SJSA1 (cell line): ENCODE results near the gene RIT1. TPM values are rescaled to one million over a fixed set of nuclear protein-coding genes. Genes with fewer than 3 reads are reported as not detected.

Source experiments
- DNase-seq, 2 experiments: peaks; one replicate each; pipeline ENCODE4 v3.0.0-alpha.2; 2015 to 2020; ENCODE audit warnings: low spot score in 2 of 2, low read depth in 1 of 2
- H3K27ac ChIP-seq: fragments of 250-450 bp; sonication (Bioruptor Pico); 2 replicates; pipeline ENCODE4 v1.5.1; 2020; ENCODE audit warnings: mild to moderate bottlenecking, moderate library complexity
- H3K27me3 ChIP-seq: fragments of 250-450 bp; sonication (Bioruptor Pico); replicated peaks from 2 replicates; pipeline ENCODE4 v1.5.1; 2020; ENCODE audit warnings: mild to moderate bottlenecking, moderate library complexity
- H3K36me3 ChIP-seq: fragments of 250-450 bp; sonication (Bioruptor Pico); 2 replicates; pipeline ENCODE4 v1.5.1; 2020; ENCODE audit warnings: mild to moderate bottlenecking
- H3K4me1 ChIP-seq: fragments of 250-450 bp; sonication (Bioruptor Pico); replicated peaks from 2 replicates; pipeline ENCODE4 v1.6.1; 2021; ENCODE audit warnings: mild to moderate bottlenecking
- H3K4me3 ChIP-seq: fragments of 250-450 bp; sonication (Bioruptor Pico); 2 replicates; pipeline ENCODE4 v1.5.1; 2020; ENCODE audit warnings: mild to moderate bottlenecking
- H3K9me3 ChIP-seq: fragments of 250-450 bp; sonication (Bioruptor Pico); replicated peaks from 2 replicates; pipeline ENCODE4 v1.5.1; 2020; ENCODE audit warnings: mild to moderate bottlenecking
- total RNA-seq: library from RNA; depleted of rRNA; stranded (reverse); fragments of >200 nt; shearing (Covaris generic); gene quantifications from 2 replicates; pipeline ENCODE4 v1.2.3, GENCODE V29; 2014; rRNA removed

The RIT1 gene, protein sequence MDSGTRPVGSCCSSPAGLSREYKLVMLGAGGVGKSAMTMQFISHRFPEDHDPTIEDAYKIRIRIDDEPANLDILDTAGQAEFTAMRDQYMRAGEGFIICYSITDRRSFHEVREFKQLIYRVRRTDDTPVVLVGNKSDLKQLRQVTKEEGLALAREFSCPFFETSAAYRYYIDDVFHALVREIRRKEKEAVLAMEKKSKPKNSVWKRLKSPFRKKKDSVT
- 47.4 and 73.8 TPM in 2 replicates for total RNA-seq

DNA sequence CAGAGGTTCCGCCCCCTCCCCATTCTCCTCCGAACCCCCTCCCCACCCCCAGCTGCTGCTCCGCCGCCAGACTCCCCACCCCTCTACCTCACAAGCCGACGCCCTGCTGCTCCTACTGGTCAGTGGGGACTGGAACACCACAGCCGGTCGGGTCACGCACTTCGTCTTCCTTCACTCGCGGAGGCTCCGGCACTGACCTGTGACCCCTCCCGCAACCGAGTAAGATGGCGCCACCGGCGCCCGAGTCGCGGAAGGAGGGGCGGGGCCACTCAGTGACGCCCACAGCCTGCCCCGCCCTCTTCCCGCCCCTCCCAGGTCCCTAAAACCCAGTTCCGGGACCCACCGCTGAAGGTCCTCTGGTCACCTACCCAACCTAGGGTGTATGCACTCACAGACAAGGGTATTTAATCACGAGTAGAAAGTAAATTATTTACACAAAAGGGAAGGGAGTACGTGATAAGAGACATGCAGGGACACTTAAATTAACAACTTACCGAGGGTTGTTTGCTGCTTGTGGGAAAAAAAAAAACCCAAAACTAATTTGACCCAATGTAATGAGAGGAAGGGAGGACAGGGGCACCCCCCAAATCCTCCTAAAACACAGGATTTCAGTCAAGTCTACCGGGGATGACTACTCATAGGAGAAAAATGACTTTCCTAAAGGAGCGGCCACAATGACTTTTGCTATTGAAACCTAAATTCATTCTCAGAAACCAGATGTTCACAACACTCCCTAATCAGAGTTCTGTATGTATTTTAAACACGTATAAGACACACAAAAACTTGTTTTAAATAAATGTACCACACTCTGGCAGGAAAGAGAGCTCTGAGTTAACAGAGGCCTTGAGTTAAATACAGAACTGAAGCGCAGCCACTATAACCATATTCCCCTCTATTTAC is at the start of gene RIT1:
Gene RIT1 (minus strand): TSS at position 194 of the 900 bp plus-strand sequence. CDS start 588 bp downstream, outside the sequence.
- H3K36me3 ChIP-seq, result peaks cover 87% of the 10 kb centered on the region
- peak within 1 kb of the TSS; percentile 64 for H3K27ac ChIP-seq
- peaks cover 22% of the 10 kb centered on the region for H3K4me1 ChIP-seq
- H3K4me3 ChIP-seq, result peak within 1 kb of the TSS; percentile 46
- no peaks in the 10 kb centered on the region for H3K27me3 ChIP-seq
- no peaks in the 10 kb centered on the region for H3K9me3 ChIP-seq
- peak; percentile 86 to 89 for DNase-seq

DNA sequence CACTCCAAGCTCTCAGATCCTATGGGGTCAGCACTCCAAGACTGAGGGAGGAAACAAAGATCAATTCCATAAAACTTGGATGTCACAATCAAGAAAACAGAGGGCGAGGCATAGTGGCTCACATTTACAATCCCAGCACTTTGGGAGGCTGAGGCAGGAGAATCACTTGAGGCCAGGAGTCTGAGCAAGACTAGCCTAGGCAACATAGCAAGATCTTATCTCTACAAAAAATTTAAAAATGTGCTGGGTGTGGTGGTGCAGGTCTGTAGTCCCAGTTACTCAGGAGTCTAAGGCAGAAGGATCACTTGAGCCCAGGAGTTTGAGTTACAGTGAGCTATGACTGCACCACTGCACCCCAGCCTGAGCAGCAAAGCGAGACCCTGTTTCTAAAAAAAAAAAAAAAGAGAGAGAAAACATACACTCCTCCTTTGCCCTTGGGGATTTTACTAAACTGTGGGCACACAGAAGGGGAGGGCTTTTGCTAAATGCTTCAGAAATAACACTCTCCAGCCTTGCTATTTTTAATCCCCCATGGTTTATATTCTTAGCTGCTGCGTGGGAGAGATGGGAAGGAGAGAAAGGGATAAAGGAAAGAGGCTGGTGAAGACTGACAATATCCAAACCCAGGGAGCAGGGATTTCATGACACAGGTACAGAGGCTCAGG is 49.1 kb upstream of the RIT1 start:
- H3K36me3 ChIP-seq, result peaks cover 94% of the 10 kb centered on the region
- no peak overlapping the region for H3K27ac ChIP-seq
- no peak overlapping the region for H3K4me3 ChIP-seq
- DNase-seq, result no peak
- no peaks in the 10 kb centered on the region for H3K9me3 ChIP-seq
- H3K4me1 ChIP-seq, result peaks cover 17% of the 10 kb centered on the region
- no peaks in the 10 kb centered on the region for H3K27me3 ChIP-seq

DNA sequence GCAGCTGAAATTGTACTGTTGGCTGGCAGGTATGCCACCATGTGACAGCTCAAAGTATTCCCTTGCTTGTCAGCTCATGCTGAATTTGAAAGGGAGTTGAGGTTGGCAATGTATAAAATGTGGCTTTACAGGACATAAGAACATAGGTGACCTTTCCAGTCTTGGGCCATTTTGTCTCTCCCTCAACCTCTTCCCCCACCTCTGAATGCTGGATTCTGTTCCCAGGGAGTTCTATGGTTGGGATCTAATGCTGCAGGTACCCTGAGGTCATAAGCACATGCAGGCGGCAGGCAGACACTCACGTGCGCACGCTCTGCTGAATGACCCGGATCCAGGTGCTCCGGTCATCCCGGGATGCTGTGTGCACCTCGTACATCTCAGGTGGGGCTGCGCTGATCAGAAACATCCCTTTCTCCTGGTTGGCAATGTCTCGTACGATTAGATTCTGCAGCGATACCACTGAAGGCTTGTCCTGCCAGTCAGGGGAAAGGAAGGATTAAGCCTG is 46.3 kb upstream of the RIT1 start:
- H3K4me3 ChIP-seq, result no peak overlapping the region
- H3K4me1 ChIP-seq, result peaks cover 11% of the 10 kb centered on the region
- peaks cover 97% of the 10 kb centered on the region for H3K36me3 ChIP-seq
- H3K27me3 ChIP-seq, result no peaks in the 10 kb centered on the region
- H3K9me3 ChIP-seq, result no peaks in the 10 kb centered on the region
- DNase-seq, result no peak
- no peak overlapping the region for H3K27ac ChIP-seq

DNA sequence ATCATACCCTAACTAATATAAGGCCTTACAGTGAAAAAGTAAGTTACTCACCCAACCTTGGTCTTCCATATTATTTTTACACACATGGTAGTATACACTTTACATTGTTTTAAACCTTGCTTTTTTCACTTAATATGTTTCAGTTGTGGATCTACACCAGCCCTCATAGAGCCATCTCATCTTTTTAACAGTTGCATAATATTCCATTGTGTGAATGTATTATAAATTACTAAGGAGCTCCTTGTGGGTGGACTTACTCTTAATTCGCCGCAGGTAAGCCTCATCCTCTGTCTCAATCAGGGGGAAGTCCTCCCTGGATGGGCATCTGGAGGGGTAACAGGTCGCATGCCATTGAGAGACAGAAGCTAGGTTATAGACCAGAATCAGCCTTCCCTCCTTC is 43.5 kb upstream of the RIT1 start:
- H3K27me3 ChIP-seq, result no peaks in the 10 kb centered on the region
- H3K27ac ChIP-seq, result no peak overlapping the region
- no peak for DNase-seq
- H3K9me3 ChIP-seq, result no peaks in the 10 kb centered on the region
- no peaks in the 10 kb centered on the region for H3K4me1 ChIP-seq
- peaks cover 96% of the 10 kb centered on the region for H3K36me3 ChIP-seq
- H3K4me3 ChIP-seq, result no peak overlapping the region

DNA sequence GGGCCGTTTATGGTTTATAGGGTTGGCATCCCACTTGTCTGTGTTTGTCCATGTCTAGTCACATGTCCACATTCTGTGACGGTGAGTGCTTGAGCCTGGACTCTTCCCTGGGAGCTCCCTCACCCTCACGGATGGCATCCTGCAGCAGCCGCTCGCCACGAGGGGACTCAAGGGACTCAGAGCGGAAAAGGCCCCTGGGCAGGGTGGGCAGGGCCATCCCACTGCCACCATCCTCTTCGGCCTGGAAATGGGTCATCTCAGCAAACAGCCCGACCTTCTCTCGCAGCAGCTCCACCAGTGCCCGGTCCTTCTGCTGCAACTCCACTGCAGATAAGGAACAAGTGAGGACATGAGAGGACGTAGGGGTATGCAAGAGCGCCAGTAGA is 41.3 kb upstream of the RIT1 start:
- Histone ChIP-seq H3K4me3 (no peak overlapping the region), H3K36me3 (peaks cover 92% of the 10 kb centered on the region), H3K27ac (no peak overlapping the region), H3K4me1 (no peaks in the 10 kb centered on the region), H3K9me3 (no peaks in the 10 kb centered on the region), H3K27me3 (no peaks in the 10 kb centered on the region)
- DNase-seq, result no peak

DNA sequence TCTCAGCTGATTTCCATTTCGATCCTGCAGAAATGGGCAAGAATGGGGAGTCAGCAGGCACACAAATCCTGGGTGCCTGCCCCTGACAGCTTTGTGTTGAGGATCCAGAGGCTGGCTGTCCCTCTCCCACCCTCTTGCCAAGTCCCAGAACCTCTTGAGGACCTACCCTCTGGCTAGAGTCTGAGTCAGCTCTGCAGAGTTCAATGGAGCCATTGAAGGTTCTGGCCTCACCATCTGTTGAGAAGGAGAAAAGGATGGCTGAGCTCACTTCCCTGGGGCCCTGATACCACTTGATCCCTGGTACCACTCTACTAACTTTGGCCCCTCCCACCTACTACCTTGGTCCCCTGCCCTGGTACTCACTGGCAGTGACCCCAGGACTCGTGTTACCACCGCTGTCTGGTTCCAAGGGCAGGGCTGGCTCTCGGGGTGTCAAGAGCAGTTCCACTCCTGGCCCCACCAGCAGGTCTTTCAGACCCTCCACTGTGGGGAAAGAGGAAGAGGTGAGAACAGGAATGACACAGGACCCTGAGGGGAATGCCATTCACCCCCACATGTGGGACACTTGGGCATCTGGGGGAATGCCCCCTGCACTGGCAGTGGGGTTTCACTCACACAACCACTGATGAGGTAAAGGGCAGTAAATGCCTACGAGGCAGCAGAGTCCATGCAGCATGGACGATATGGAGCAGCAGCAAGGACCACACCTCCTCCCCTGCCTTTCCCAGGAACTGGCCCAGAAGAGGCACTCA is 40.8 kb upstream of the RIT1 start:
- Histone ChIP-seq H3K4me1 (no peaks in the 10 kb centered on the region), H3K27ac (no peak overlapping the region), H3K9me3 (no peaks in the 10 kb centered on the region), H3K27me3 (no peaks in the 10 kb centered on the region), H3K4me3 (no peak overlapping the region), H3K36me3 (peaks cover 92% of the 10 kb centered on the region)
- no peak for DNase-seq

DNA sequence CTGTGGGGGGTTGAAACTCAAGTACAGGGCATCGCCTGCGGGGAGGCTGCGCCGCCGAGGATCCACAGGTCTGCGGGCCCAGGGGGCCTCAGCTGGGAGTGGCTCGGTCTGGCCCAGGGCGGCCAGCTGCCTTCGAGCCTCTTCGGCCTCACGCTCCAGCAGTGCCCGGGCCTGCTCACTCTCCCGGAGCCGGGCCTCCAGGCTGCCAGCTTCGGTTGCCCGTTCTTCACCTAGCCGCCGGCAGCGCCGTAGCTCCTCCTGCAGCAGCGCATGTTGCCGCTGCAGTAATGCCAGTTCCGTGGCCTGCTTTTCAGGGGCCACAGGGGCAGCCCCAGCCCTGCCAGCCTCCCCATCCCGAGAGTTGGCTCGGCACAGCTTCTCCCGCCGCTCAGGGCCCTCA is 39.7 kb upstream of the RIT1 start:
- Histone ChIP-seq H3K4me3 (no peak overlapping the region), H3K36me3 (peaks cover 93% of the 10 kb centered on the region), H3K9me3 (no peaks in the 10 kb centered on the region), H3K4me1 (no peaks in the 10 kb centered on the region), H3K27me3 (no peaks in the 10 kb centered on the region), H3K27ac (no peak overlapping the region)
- no peak for DNase-seq

DNA sequence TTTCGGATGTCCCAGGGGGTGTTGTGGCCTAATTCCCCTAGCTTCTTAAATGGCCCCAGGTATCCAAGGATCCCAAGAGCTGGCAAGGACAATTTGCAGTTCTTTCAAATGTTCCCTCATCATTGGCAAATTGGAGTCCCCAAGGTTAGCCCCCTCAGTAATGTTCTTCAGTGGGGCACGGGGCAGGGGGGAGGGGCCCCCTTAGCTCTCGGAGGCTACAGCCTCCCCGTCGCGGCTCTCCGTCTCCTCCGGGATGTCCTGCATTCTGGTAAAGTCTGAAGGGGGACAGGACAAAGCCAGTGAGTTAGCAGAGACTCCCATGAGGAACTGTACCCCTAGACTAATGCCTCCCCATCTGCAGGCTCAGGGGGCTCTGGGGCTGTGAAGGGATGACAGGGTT is 36.6 kb upstream of the RIT1 start:
- Histone ChIP-seq H3K27me3 (no peaks in the 10 kb centered on the region), H3K36me3 (peaks cover 65% of the 10 kb centered on the region), H3K9me3 (no peaks in the 10 kb centered on the region), H3K4me1 (no peaks in the 10 kb centered on the region), H3K4me3 (no peak overlapping the region), H3K27ac (no peak overlapping the region)
- DNase-seq, result no peak

DNA sequence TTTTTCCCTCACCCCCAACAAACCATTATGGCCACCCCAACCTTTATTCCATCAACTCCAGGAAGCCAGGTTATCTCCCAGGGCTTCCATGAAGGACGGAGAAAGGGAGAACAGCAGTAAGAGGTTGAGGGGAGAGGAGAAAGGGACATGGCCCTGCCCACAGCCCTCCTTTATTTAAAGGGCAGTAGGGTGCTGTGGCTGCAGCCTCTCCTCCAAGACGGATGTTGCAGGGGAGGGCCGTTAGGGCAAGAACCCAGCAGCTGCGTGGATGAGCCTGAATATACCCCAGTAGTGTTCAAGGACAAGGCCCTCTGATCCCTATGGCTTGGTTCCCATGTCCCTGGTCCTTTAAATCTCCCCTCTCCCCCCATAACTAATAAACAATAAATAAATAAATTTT is 36.1 kb upstream of the RIT1 start:
- Histone ChIP-seq H3K27me3 (no peaks in the 10 kb centered on the region), H3K9me3 (no peaks in the 10 kb centered on the region), H3K4me3 (no peak overlapping the region), H3K36me3 (peaks cover 61% of the 10 kb centered on the region), H3K4me1 (no peaks in the 10 kb centered on the region), H3K27ac (no peak overlapping the region)
- DNase-seq, result no peak

DNA sequence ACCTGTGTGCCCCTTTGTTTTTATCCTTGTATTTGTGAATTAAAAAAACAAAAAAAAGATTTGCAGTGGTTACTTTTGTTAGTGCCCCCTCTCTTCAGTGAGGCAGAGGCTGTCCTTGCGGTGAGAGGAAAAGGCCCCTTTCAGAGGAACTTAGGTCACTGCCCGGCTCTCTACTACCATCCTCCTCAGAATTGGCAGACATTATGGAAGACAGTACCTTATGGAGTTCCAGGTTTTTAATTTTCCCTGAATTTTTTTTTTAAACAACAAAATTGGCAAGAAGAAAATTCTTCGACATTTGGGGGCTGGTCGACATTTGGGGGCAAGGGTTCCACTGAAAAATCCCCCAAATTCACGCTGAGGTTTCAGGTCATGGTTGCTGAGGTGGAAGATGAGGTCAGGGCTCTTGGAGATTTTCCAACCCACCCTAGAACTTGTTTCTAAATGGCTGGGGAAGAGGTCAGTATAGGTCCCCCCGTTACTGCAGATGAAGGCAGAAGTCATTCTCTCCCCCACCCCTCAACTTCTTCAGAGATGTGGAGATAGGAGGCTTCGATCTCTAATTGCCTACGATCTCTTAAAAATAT is 35.6 kb upstream of the RIT1 start:
- Histone ChIP-seq H3K4me3 (no peak overlapping the region), H3K9me3 (no peaks in the 10 kb centered on the region), H3K36me3 (peaks cover 55% of the 10 kb centered on the region), H3K4me1 (no peaks in the 10 kb centered on the region; the same call in 1 of the 2 replicates), H3K27ac (no peak overlapping the region), H3K27me3 (no peaks in the 10 kb centered on the region)
- no peak for DNase-seq

DNA sequence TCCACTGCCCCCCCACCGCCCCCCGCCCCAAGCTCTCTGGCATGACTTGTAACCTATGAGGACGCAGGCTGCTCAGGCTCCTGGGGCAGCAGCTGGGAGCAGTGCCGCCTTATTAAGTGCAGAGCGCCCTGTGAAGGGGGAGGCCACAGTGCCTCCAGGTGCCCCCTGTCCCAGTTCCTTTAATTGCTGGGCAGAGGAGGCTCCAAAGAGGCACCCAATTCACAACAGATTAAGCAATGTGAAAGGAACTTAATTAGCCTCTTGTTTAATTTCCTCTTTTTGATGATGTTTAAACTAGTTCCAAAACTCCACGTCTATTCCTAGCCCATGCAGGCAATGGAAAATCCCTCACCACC is 33.3 kb upstream of the RIT1 start:
- no peak overlapping the region for H3K4me3 ChIP-seq
- H3K9me3 ChIP-seq, result no peaks in the 10 kb centered on the region
- peaks cover 15% of the 10 kb centered on the region for H3K4me1 ChIP-seq
- DNase-seq, result no peak
- H3K36me3 ChIP-seq, result peaks cover 34% of the 10 kb centered on the region
- H3K27ac ChIP-seq, result no peak overlapping the region
- no peaks in the 10 kb centered on the region for H3K27me3 ChIP-seq

DNA sequence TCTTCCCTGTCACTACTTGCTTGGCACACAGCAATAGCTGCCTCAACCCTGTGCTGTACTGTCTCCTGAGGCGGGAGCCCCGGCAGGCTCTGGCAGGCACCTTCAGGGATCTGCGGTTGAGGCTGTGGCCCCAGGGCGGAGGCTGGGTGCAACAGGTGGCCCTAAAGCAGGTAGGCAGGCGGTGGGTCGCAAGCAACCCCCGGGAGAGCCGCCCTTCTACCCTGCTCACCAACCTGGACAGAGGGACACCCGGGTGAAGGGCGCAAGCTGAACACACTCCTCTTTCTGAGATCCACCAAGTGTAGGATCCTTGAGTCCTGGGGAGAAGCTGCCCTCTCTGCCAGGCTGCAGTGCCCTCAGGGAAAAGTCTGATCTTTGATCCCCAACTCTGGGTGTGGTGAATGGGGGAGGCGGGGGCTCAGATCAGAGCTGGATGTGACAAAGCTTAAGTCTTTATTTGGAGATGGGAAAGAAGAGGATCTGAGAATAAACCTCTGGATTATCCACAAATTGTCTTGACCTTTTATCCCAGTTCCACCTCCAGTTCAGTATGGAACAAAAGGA is 31.5 kb upstream of the RIT1 start:
- Histone ChIP-seq H3K27ac (no peak overlapping the region), H3K4me3 (no peak overlapping the region)
- DNase-seq, result no peak

More for the DNA sequence above, 31.5 kb upstream of the RIT1 start:
- Histone ChIP-seq H3K4me1 (peaks cover 15% of the 10 kb centered on the region), H3K36me3 (peaks cover 20% of the 10 kb centered on the region), H3K27me3 (no peaks in the 10 kb centered on the region), H3K9me3 (no peaks in the 10 kb centered on the region)
